K562 (cell line): ENCODE data around the gene ANP32B. TPM values are rescaled to one million over a fixed set of nuclear protein-coding genes. Genes with fewer than 3 reads are reported as not detected.

Experiments
- BCOR ChIP-seq: fragments of 450-650 bp; IDR thresholded peaks from 2 replicates; pipeline ENCODE4 v1.6.1; 2016
- DMBX1 ChIP-seq: fragments of 250-450 bp; sonication (Bioruptor Pico); IDR thresholded peaks from 2 replicates; pipeline ENCODE4 v1.8.0; 2022; ENCODE audit warnings: inconsistent platforms, mild to moderate bottlenecking, moderate library complexity, borderline replicate concordance
- NCOR1 ChIP-seq: fragments of 450-650 bp; IDR thresholded peaks from 2 replicates; pipeline ENCODE4 v1.6.1; 2016; ENCODE audit warnings: mild to moderate bottlenecking, moderate library complexity
- NFATC3 ChIP-seq: fragments of 450-650 bp; IDR thresholded peaks from 2 replicates; pipeline ENCODE4 v1.6.1; 2017; ENCODE audit warnings: mild to moderate bottlenecking
- SMARCB1 ChIP-seq: IDR thresholded peaks from 2 replicates; pipeline ENCODE4 v1.6.1; 2011; ENCODE audit warnings: improper control_type of control experiment, low read depth; ENCODE audit not compliant: insufficient read length
- TCF3 ChIP-seq: sonication (generic); formaldehyde crosslinking; IDR thresholded peaks from 2 replicates; pipeline ENCODE4 v1.4.0; 2020; ENCODE audit warnings: mild to moderate bottlenecking, missing genetic modification reagents
- ZNF121 ChIP-seq: sonication (generic); formaldehyde crosslinking; conservative IDR thresholded peaks from 2 replicates; pipeline ENCODE4 v1.8.0; 2022; ENCODE audit warnings: missing genetic modification reagents
- ZNF175 ChIP-seq: fragments of 200-800 bp; sonication (Bioruptor generic); IDR thresholded peaks from 2 replicates; pipeline ENCODE4 v1.6.1; 2016; ENCODE audit warnings: low read depth, mild to moderate bottlenecking, missing genetic modification characterization, missing compliant biosample characterization
- polyA plus RNA-seq, 8 experiments: library from polyadenylated mRNA; depleted of rRNA in 4 of 8; stranded (reverse) in 5 of 8; unstranded in 3 of 8; fragments of >200 nt; fragmentation: Nextera tagmentation in 2 of 8; fragmentation: Illumina TruSeq in 1 of 8; extraction: Ambion mirVana in 2 of 8; extraction: Trizol in 1 of 8; gene quantifications; 2 replicates each; pipeline versions ENCODE4 v1.2.1 to v1.2.3, GENCODE V29; 2011 to 2014; ENCODE audit warnings: inconsistent platforms in 1 of 8, missing spikeins in 1 of 8
- total RNA-seq, 7 experiments: library from RNA; depleted of rRNA in 6 of 7; stranded (reverse); fragments of >200 nt in 6 of 7; fragmentation: Illumina TruSeq in 2 of 7; extraction: Trizol in 2 of 7; gene quantifications; 2 replicates each; pipeline versions ENCODE4 v1.2.1 to v1.2.3, GENCODE V29; 2011 to 2021; ENCODE audit warnings: low replicate concordance in 1 of 7
- TF ChIP-seq, protein P1 (sequence below): fragments of 450-650 bp; IDR thresholded peaks from 2 replicates; pipeline ENCODE4 v1.6.1; 2017; ENCODE audit warnings: antibody characterized with exemption, mild to moderate bottlenecking

Gene ANP32B
- total and polyA plus RNA-seq, 9 of the 15 experiments (the other 6 are each of a cell fraction or from before 2014, with no cell fraction given) = 68.9 to 815 (median 141) TPM

DNA sequence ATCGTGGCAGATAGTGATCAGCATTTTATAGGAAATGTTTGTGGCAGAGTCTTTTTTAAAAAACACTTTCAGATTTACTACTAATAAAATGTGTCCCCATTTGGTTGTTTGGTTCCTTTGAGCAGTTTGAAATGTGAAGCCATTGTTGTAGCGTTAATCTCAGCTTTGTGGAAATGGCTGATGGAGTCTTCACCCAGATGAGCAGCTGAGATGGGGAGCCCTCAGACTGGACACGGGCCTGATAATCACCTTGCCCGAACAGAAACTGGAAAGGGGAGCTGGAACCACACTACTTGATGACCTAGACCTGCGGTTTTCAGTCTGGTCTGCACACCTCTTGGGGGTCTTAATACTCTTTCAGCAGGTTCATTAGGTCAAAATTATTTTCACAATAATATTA lies 20.6 kb upstream of the ANP32B start (continued):
- TF ChIP-seq ZNF121 (CRISPR knock-in tag) (no peak), DMBX1 (peak; percentile 21; the same call in 1 of the 2 replicates), BCOR (no peak), NCOR1 (0 out of 2 replicates have a peak, but pooled peaks have one; percentile 6), TCF3 (CRISPR knock-in tag) (0 out of 2 replicates have a peak, but pooled peaks have one; percentile 21), ZNF175 (CRISPR knock-in tag) (no peak), NFATC3 (no peak), SMARCB1 (no peak)
- TF ChIP-seq, protein P1, sequence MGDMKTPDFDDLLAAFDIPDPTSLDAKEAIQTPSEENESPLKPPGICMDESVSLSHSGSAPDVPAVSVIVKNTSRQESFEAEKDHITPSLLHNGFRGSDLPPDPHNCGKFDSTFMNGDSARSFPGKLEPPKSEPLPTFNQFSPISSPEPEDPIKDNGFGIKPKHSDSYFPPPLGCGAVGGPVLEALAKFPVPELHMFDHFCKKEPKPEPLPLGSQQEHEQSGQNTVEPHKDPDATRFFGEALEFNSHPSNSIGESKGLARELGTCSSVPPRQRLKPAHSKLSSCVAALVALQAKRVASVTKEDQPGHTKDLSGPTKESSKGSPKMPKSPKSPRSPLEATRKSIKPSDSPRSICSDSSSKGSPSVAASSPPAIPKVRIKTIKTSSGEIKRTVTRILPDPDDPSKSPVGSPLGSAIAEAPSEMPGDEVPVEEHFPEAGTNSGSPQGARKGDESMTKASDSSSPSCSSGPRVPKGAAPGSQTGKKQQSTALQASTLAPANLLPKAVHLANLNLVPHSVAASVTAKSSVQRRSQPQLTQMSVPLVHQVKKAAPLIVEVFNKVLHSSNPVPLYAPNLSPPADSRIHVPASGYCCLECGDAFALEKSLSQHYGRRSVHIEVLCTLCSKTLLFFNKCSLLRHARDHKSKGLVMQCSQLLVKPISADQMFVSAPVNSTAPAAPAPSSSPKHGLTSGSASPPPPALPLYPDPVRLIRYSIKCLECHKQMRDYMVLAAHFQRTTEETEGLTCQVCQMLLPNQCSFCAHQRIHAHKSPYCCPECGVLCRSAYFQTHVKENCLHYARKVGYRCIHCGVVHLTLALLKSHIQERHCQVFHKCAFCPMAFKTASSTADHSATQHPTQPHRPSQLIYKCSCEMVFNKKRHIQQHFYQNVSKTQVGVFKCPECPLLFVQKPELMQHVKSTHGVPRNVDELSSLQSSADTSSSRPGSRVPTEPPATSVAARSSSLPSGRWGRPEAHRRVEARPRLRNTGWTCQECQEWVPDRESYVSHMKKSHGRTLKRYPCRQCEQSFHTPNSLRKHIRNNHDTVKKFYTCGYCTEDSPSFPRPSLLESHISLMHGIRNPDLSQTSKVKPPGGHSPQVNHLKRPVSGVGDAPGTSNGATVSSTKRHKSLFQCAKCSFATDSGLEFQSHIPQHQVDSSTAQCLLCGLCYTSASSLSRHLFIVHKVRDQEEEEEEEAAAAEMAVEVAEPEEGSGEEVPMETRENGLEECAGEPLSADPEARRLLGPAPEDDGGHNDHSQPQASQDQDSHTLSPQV = peak; percentile 60; the same call in 1 of the 2 replicates
- TF ChIP-seq, all 486 proteins: peak for 15
